OCI-LY3 (cell line): ENCODE results near the gene SMYD3.

ENCODE experiments used
- H2AFZ ChIP-seq: fragments of 200-600, 300-600 bp; shearing (Covaris generic); 2 replicates; pipeline ENCODE4 v1.6.0; 2014; ENCODE audit warnings: antibody characterized with exemption, low read depth, low read length
- H3K27ac ChIP-seq: fragments of 200-600, 300-600 bp; sonication (generic); 2 replicates; pipeline ENCODE4 v1.5.1; 2014; ENCODE audit warnings: mild to moderate bottlenecking, low read length, moderate library complexity, mixed read lengths
- H3K27me3 ChIP-seq: fragments of 200-600, 300-600 bp; sonication (generic); 2 replicates; pipeline ENCODE4 v1.6.1; 2014; ENCODE audit warnings: low read depth, low read length, mixed read lengths
- H3K36me3 ChIP-seq: fragments of 200-600, 300-600 bp; sonication (generic); replicated peaks from 2 replicates; pipeline ENCODE3; 2014; ENCODE audit warnings: low read depth, low read length, mixed read lengths
- H3K4me1 ChIP-seq: fragments of 300-600, 200-600 bp; sonication (generic); 2 replicates; pipeline ENCODE4 v1.6.1; 2014; ENCODE audit warnings: low read length, mixed read lengths
- H3K4me2 ChIP-seq: fragments of 200-600, 300-600 bp; sonication (generic); 2 replicates; pipeline ENCODE4 v1.6.1; 2014; ENCODE audit warnings: low read length, mixed read lengths
- H3K4me3 ChIP-seq: fragments of 300-600, 200-600 bp; sonication (generic); 2 replicates; pipeline ENCODE4 v1.5.1; 2014; ENCODE audit warnings: antibody characterized with exemption, mild to moderate bottlenecking, low read length, moderate library complexity
- H3K79me2 ChIP-seq: fragments of 300-600, 200-600 bp; shearing (Covaris generic); 2 replicates; pipeline ENCODE4 v1.6.1; 2014; ENCODE audit warnings: mild to moderate bottlenecking, low read length, mixed read lengths
- H3K9ac ChIP-seq: fragments of 300-600, 200-600 bp; shearing (Covaris generic); 2 replicates; pipeline ENCODE4 v1.6.0; 2014; ENCODE audit warnings: mild to moderate bottlenecking, low read length, moderate library complexity
- H3K9me3 ChIP-seq: fragments of 200-600, 300-600 bp; shearing (Covaris generic); 2 replicates; pipeline ENCODE4 v1.6.1; 2014; ENCODE audit warnings: low read length, mixed read lengths; ENCODE audit not compliant: insufficient read depth
- H4K20me1 ChIP-seq: fragments of 200-600, 300-600 bp; sonication (generic); 2 replicates; pipeline ENCODE4 v1.6.1; 2016; ENCODE audit warnings: low read length, mixed read lengths; ENCODE audit not compliant: insufficient read depth
- EZH2phosphoT487 ChIP-seq: fragments of 200-600 bp; shearing (Covaris generic); IDR thresholded peaks from 2 replicates; pipeline ENCODE4 v1.6.1; 2018; ENCODE audit warnings: antibody characterized with exemption, mixed run types, low read depth
- TF ChIP-seq, protein P1 (sequence below): fragments of 200-600, 300-600 bp; sonication (generic); IDR thresholded peaks from 2 replicates; pipeline ENCODE4 v1.5.1; 2014; ENCODE audit warnings: antibody characterized with exemption, low read length, low read depth

Gene SMYD3

GRCh38 chr1:245855846-245856730, 651.0 kb downstream of the SMYD3 start:
- Histone ChIP-seq H2AFZ (no peak overlapping the region), H3K27me3 (no peaks in the 10 kb centered on the region), H3K4me2 (no peak overlapping the region), H3K36me3 (no peaks in the 10 kb centered on the region), H3K9me3 (no peaks in the 10 kb centered on the region), H3K4me3 (no peak overlapping the region), H3K4me1 (no peaks in the 10 kb centered on the region), H3K79me2 (no peaks in the 10 kb centered on the region), H4K20me1 (no peaks in the 10 kb centered on the region), H3K9ac (no peak overlapping the region), H3K27ac (no peak overlapping the region)
- TF ChIP-seq EZH2phosphoT487, result no peak
- TF ChIP-seq, protein P1, sequence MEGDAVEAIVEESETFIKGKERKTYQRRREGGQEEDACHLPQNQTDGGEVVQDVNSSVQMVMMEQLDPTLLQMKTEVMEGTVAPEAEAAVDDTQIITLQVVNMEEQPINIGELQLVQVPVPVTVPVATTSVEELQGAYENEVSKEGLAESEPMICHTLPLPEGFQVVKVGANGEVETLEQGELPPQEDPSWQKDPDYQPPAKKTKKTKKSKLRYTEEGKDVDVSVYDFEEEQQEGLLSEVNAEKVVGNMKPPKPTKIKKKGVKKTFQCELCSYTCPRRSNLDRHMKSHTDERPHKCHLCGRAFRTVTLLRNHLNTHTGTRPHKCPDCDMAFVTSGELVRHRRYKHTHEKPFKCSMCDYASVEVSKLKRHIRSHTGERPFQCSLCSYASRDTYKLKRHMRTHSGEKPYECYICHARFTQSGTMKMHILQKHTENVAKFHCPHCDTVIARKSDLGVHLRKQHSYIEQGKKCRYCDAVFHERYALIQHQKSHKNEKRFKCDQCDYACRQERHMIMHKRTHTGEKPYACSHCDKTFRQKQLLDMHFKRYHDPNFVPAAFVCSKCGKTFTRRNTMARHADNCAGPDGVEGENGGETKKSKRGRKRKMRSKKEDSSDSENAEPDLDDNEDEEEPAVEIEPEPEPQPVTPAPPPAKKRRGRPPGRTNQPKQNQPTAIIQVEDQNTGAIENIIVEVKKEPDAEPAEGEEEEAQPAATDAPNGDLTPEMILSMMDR, result no peak

DNA sequence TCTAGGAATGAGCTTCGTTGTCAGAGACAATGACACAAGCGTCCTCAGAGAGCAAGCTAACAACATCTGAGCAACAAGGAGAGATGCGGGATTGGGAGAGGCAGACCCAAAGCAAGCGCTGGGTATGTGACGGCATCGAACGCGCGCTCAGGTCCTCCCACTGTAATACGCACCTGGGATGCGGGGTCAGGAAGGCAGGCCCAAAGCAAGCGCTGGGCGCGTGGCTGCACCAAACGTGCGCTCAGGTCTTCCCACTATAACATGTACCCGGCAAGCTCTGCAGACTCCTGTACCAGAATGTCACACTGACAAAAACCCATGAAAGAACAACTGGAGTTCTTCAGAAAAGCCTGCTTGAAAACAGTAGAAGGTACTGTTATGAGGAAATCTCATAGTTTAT, 653.8 kb downstream of the SMYD3 start:
- Histone ChIP-seq H3K36me3 (no peaks in the 10 kb centered on the region), H3K4me1 (no peaks in the 10 kb centered on the region), H3K4me3 (no peak overlapping the region), H3K27ac (no peak overlapping the region), H2AFZ (no peak overlapping the region), H3K79me2 (no peaks in the 10 kb centered on the region), H3K4me2 (no peak overlapping the region), H3K9me3 (no peaks in the 10 kb centered on the region), H3K9ac (no peak overlapping the region), H3K27me3 (no peaks in the 10 kb centered on the region), H4K20me1 (no peaks in the 10 kb centered on the region)
- TF ChIP-seq, protein P1, result no peak
- TF ChIP-seq EZH2phosphoT487, result no peak

DNA sequence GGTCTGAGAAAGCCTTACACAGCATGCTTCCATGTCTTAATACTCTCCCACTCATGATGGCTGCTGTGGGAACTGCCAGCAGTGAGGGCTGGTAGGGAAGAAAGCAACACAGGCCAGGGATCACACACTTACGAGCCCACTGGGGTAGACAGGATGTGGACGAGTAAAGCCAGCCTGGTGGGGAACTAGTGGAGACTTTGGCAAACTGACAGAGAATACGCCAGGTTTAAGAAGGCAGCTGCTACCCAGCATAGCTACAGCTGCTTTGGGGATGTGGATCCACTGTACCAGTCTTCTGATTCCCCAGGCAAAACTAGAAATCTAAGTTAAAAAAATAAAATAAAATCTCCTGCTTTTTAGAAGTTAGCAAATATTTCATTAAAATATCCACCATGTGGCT, 664.0 kb downstream of the SMYD3 start:
- TF ChIP-seq, protein P1, result no peak
- no peak for TF ChIP-seq EZH2phosphoT487
- no peaks in the 10 kb centered on the region for H3K4me1 ChIP-seq
- H3K27me3 ChIP-seq, result no peaks in the 10 kb centered on the region
- no peaks in the 10 kb centered on the region for H4K20me1 ChIP-seq
- no peaks in the 10 kb centered on the region for H3K79me2 ChIP-seq
- H3K36me3 ChIP-seq, result no peaks in the 10 kb centered on the region
- no peaks in the 10 kb centered on the region for H3K9me3 ChIP-seq
- no peak overlapping the region for H2AFZ ChIP-seq
- H3K9ac ChIP-seq, result no peak overlapping the region
- no peak overlapping the region for H3K4me2 ChIP-seq
- no peak overlapping the region for H3K4me3 ChIP-seq
- H3K27ac ChIP-seq, result no peak overlapping the region

DNA sequence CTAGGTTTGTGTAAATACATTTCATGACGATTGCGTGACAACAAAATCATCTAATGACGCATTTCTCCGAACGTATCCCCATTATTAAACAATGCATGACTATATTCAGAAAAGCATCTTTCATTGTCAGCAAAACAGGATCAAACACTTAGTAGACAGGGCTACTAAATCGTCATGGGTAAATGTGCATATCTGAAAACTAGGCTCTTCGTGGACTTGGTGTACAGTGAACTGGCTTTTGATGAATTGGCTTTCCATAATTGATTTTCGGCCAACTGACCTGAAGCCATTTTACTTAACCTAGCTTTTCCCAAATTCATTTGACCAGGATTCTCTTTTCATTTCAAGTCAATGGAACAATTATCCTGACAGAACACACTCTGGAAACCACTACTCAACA, 665.0 kb downstream of the SMYD3 start:
- Histone ChIP-seq H3K9me3 (no peaks in the 10 kb centered on the region), H4K20me1 (no peaks in the 10 kb centered on the region), H3K36me3 (no peaks in the 10 kb centered on the region), H3K27me3 (no peaks in the 10 kb centered on the region), H3K9ac (no peak overlapping the region), H3K4me3 (no peak overlapping the region), H3K27ac (no peak overlapping the region), H3K4me2 (no peak overlapping the region), H3K79me2 (no peaks in the 10 kb centered on the region), H3K4me1 (no peaks in the 10 kb centered on the region), H2AFZ (no peak overlapping the region)
- TF ChIP-seq EZH2phosphoT487, result no peak
- TF ChIP-seq, protein P1, result no peak
